K562 (cell line): ENCODE data around the gene SLC24A3. TPM values are rescaled to one million over a fixed set of nuclear protein-coding genes. Genes with fewer than 3 reads are reported as not detected.
A peak's percentile ranks its signal among the peaks of the same experiment; 100 is the strongest.

Experiments
- ATAC-seq: fragments of 200-7000 bp; cut with Tn5 transposase; 3 replicates; pipeline ENCODE4 v1.9.1; 2020; ENCODE audit warnings: moderate library complexity
- BruUV-seq: library from RNA; stranded (reverse); fragments of 400-500 nt; replicated peaks from 2 replicates; lab custom pipeline; 2021; lab: Mats Ljungman, UMichigan
- CTCF ChIA-PET: fragments of 300-600 bp; formaldehyde crosslinking; extraction: SDS; loops from one replicate; lab custom pipeline; 2021; ENCODE audit warnings: low intra/inter-chr PET ratio; lab: Yijun Ruan, JAX
- POLR2A ChIA-PET: fragments of 300-600, 350-650 bp; sonication (Branson Sonifier 250); formaldehyde crosslinking; extraction: SDS; loops from one replicate; lab custom pipeline; 2021; ENCODE audit warnings: antibody characterized with exemption, inconsistent platforms; lab: Yijun Ruan, JAX
- DNase-seq, 4 experiments: peaks; one replicate each; pipeline versions ENCODE4 v3.0.0 to v3.0.0-alpha.2; 2011 to 2018; ENCODE audit warnings: low spot score in 3 of 4, mixed read lengths in 3 of 4; ENCODE audit errors: extremely low read depth in 1 of 4
- FAIRE-seq: peaks from 2 replicates; lab custom pipeline; 2011; peaks lifted over from hg19 to GRCh38; lab: Jason Lieb, UNC
- H2AFZ ChIP-seq: 2 replicates; pipeline ENCODE4 v1.6.0; 2011; ENCODE audit warnings: low read depth, low read length, control low read depth, inconsistent platforms
- H3K27ac ChIP-seq: fragments of 200-600 bp; 3 replicates; pipeline ENCODE4 v1.8.0; 2011; ENCODE audit warnings: low read depth, mild to moderate bottlenecking, control low read depth, inconsistent platforms, low read length, moderate library complexity, mixed read lengths; ENCODE audit errors: extremely low read depth
- H3K27me3 ChIP-seq, 2 experiments: fragments of 300-600 bp in 1 of 2; 2 replicates in 1 of 2; 3 replicates in 1 of 2; pipeline versions ENCODE4 v1.6.0 to v1.8.0; 2011; ENCODE audit warnings: inconsistent platforms in 2 of 2, low read length in 2 of 2, mild to moderate bottlenecking in 1 of 2, mixed read lengths in 1 of 2, moderate library complexity in 1 of 2; ENCODE audit not compliant: control insufficient read depth in 2 of 2, insufficient read depth in 2 of 2
- H3K36me3 ChIP-seq: fragments of 300-600 bp; 3 replicates; pipeline ENCODE4 v1.8.0; 2011; ENCODE audit warnings: mild to moderate bottlenecking, low read length, inconsistent platforms; ENCODE audit not compliant: control insufficient read depth, insufficient read depth
- H3K4me1 ChIP-seq, 2 experiments: fragments of 200-600 bp in 1 of 2; replicated peaks in 1 of 2; 2 replicates in 1 of 2; 3 replicates in 1 of 2; pipeline versions ENCODE4 v1.5.1 to v1.8.0; 2011; ENCODE audit warnings: inconsistent platforms in 2 of 2, low read length in 2 of 2, mild to moderate bottlenecking in 1 of 2, mixed read lengths in 1 of 2, moderate library complexity in 1 of 2; ENCODE audit not compliant: control insufficient read depth in 2 of 2, insufficient read depth in 2 of 2
- H3K4me2 ChIP-seq: 2 replicates; pipeline ENCODE4 v1.6.1; 2011; ENCODE audit warnings: low read length, control low read depth, inconsistent platforms, mixed read lengths; ENCODE audit not compliant: insufficient read depth
- H3K4me3 ChIP-seq: fragments of 200-600 bp; sonication (generic), shearing (Covaris generic); 2 replicates; pipeline ENCODE4 v1.5.1; 2016; ENCODE audit warnings: control low read depth, inconsistent platforms
- H3K79me2 ChIP-seq: fragments of 200-600 bp; 3 replicates; pipeline ENCODE4 v1.8.0; 2011; ENCODE audit warnings: low read length, inconsistent platforms; ENCODE audit not compliant: control insufficient read depth, insufficient read depth
- H3K9ac ChIP-seq, 2 experiments: 2 replicates each; pipeline versions ENCODE4 v1.6.0 to v1.6.1; 2011; ENCODE audit warnings: low read depth in 2 of 2, low read length in 2 of 2, control low read depth in 1 of 2, inconsistent platforms in 1 of 2, mild to moderate bottlenecking in 1 of 2, mixed read lengths in 1 of 2; ENCODE audit not compliant: insufficient read depth in 1 of 2
- H3K9me1 ChIP-seq: one replicate; pipeline ENCODE4 v1.6.0; 2011; ENCODE audit warnings: inconsistent platforms, mild to moderate bottlenecking, low read length, moderate library complexity; ENCODE audit not compliant: control insufficient read depth, insufficient read depth
- H3K9me3 ChIP-seq: replicated peaks from 2 replicates; pipeline ENCODE4 v1.5.1; 2011; ENCODE audit warnings: low read depth, low read length, inconsistent platforms; ENCODE audit not compliant: control insufficient read depth, insufficient read depth
- H4K20me1 ChIP-seq: replicated peaks from 2 replicates; pipeline ENCODE4 v1.6.1; 2011; ENCODE audit warnings: low read length, inconsistent platforms, mixed read lengths; ENCODE audit not compliant: control insufficient read depth, insufficient read depth
- ATF3 ChIP-seq, 2 experiments: fragments of 450-650 bp in 1 of 2; sonication (generic) in 1 of 2; formaldehyde crosslinking in 1 of 2; IDR thresholded peaks in 1 of 2; conservative IDR thresholded peaks in 1 of 2; 2 replicates each; pipeline versions ENCODE4 v1.6.1 to v1.8.1; 2016 to 2023; ENCODE audit warnings: mild to moderate bottlenecking in 2 of 2, moderate library complexity in 2 of 2, inconsistent platforms in 1 of 2, missing genetic modification reagents in 1 of 2
- BACH1 ChIP-seq: fragments of 200-800 bp; sonication (Bioruptor generic); IDR thresholded peaks from 2 replicates; pipeline ENCODE4 v1.6.1; 2016; ENCODE audit warnings: missing genetic modification characterization, missing compliant biosample characterization
- BCOR ChIP-seq: fragments of 450-650 bp; IDR thresholded peaks from 2 replicates; pipeline ENCODE4 v1.6.1; 2016
- COPS2 ChIP-seq: fragments of 450-650 bp; conservative IDR thresholded peaks from 2 replicates; pipeline ENCODE4 v1.6.1; 2016; ENCODE audit warnings: mild to moderate bottlenecking, moderate library complexity
- CSDE1 ChIP-seq, 2 experiments: fragments of 450-650 bp; IDR thresholded peaks; 2 replicates each; pipeline ENCODE4 v1.6.1; 2016; ENCODE audit warnings: mild to moderate bottlenecking in 1 of 2
- E2F3 ChIP-seq: fragments of 250-450 bp; sonication (Bioruptor Pico); IDR thresholded peaks from 2 replicates; pipeline ENCODE4 v1.4.0; 2020; ENCODE audit warnings: mild to moderate bottlenecking
- E2F5 ChIP-seq: sonication (generic); formaldehyde crosslinking; IDR thresholded peaks from 2 replicates; pipeline ENCODE4 v1.8.0; 2022; ENCODE audit warnings: mild to moderate bottlenecking, missing genetic modification reagents
- FOXJ3 ChIP-seq: sonication (generic); formaldehyde crosslinking; IDR thresholded peaks from 2 replicates; pipeline ENCODE4 v1.4.0; 2020; ENCODE audit warnings: mild to moderate bottlenecking, missing genetic modification reagents
- IRF2 ChIP-seq: sonication (generic); formaldehyde crosslinking; IDR thresholded peaks from 2 replicates; pipeline ENCODE4 v1.8.1; 2022; ENCODE audit warnings: mild to moderate bottlenecking, missing genetic modification reagents
- NFIX ChIP-seq: fragments of 250-450 bp; sonication (Bioruptor Pico); IDR thresholded peaks from 2 replicates; pipeline ENCODE4 v1.4.0; 2020; ENCODE audit warnings: low read depth, mild to moderate bottlenecking, moderate library complexity
- SIX5 ChIP-seq, 2 experiments: IDR thresholded peaks; 2 replicates each; pipeline ENCODE4 v1.6.1; 2011; ENCODE audit warnings: low read length in 2 of 2, borderline replicate concordance in 1 of 2, low read depth in 1 of 2, mild to moderate bottlenecking in 1 of 2, moderate library complexity in 1 of 2; ENCODE audit not compliant: insufficient read depth in 1 of 2
- TAL1 ChIP-seq: fragments of 450-650 bp; IDR thresholded peaks from 2 replicates; pipeline ENCODE4 v1.6.1; 2016; ENCODE audit warnings: mild to moderate bottlenecking
- TFE3 ChIP-seq: fragments of 450-650 bp; formaldehyde crosslinking; IDR thresholded peaks from 2 replicates; pipeline ENCODE4 v1.4.0; 2020; ENCODE audit warnings: mild to moderate bottlenecking, mixed read lengths
- ZBTB11 ChIP-seq, 3 experiments: fragments of 200-800 bp in 1 of 3; fragments of 250-450 bp in 1 of 3; fragments of 450-650 bp in 1 of 3; sonication (Bioruptor Pico) in 1 of 3; sonication (Bioruptor generic) in 1 of 3; formaldehyde crosslinking in 1 of 3; IDR thresholded peaks; 2 replicates each; pipeline versions ENCODE4 v1.6.1 to v1.8.0; 2016 to 2022; ENCODE audit warnings: mild to moderate bottlenecking in 2 of 3, missing genetic modification characterization in 2 of 3, missing compliant biosample characterization in 1 of 3, moderate library complexity in 1 of 3
- ZNF253 ChIP-seq: fragments of 250-450 bp; sonication (Bioruptor Pico); conservative IDR thresholded peaks from 2 replicates; pipeline ENCODE4 v1.6.1; 2021; ENCODE audit warnings: mild to moderate bottlenecking
- ZNF586 ChIP-seq: fragments of 450-650 bp; formaldehyde crosslinking; conservative IDR thresholded peaks from 2 replicates; pipeline ENCODE4 v1.4.0; 2020; ENCODE audit warnings: mild to moderate bottlenecking, moderate library complexity
- ZNF764 ChIP-seq: fragments of 250-450 bp; sonication (Bioruptor Pico); IDR thresholded peaks from 2 replicates; pipeline ENCODE4 v1.4.0; 2020; ENCODE audit warnings: low read depth, mild to moderate bottlenecking, moderate library complexity
- WGBS: fragments of 100-300 bp; shearing (Covaris generic); methylation state at CpG from one replicate; pipeline ENCODE4 v1.1.6; 2016; ENCODE audit warnings: low coverage, mixed read lengths; ENCODE audit not compliant: insufficient coverage; ENCODE audit errors: missing lambda C conversion rate; 5-methylcytosine and 5-hydroxymethylcytosine counted together
- in situ Hi-C: fragments of 300-500 bp; cut with MboI; formaldehyde crosslinking; loops from 4 replicates; pipeline ENCODE4 v1.15.0; 2018; ENCODE audit warnings: inconsistent platforms, mixed read lengths
- intact Hi-C: fragments of 100-400 bp; cut with micrococcal nuclease; formaldehyde crosslinking; loops from 2 replicates; pipeline ENCODE4 v1.14.2; 2022
- polyA plus RNA-seq, 8 experiments: library from polyadenylated mRNA; depleted of rRNA in 4 of 8; stranded (reverse) in 5 of 8; unstranded in 3 of 8; fragments of >200 nt; fragmentation: Nextera tagmentation in 2 of 8; fragmentation: Illumina TruSeq in 1 of 8; extraction: Ambion mirVana in 2 of 8; extraction: Trizol in 1 of 8; gene quantifications; 2 replicates each; pipeline versions ENCODE4 v1.2.1 to v1.2.3, GENCODE V29; 2011 to 2014; ENCODE audit warnings: inconsistent platforms in 1 of 8, missing spikeins in 1 of 8
- total RNA-seq, 7 experiments: library from RNA; depleted of rRNA in 6 of 7; stranded (reverse); fragments of >200 nt in 6 of 7; fragmentation: Illumina TruSeq in 2 of 7; extraction: Trizol in 2 of 7; gene quantifications; 2 replicates each; pipeline versions ENCODE4 v1.2.1 to v1.2.3, GENCODE V29; 2011 to 2021; ENCODE audit warnings: low replicate concordance in 1 of 7

The SLC24A3 gene
- total and polyA plus RNA-seq, 9 of the 15 experiments (the other 6 are each of a cell fraction or from before 2014, with no cell fraction given), result not detected

GRCh38 chr20:19486446-19486845, 274.0 kb downstream of the SLC24A3 start:
- Histone ChIP-seq H3K9ac (no peak overlapping the region), H3K4me3 (no peak overlapping the region), H3K4me1 (no peaks in the 10 kb centered on the region), H3K9me1 (no peaks in the 10 kb centered on the region), H2AFZ (no peak overlapping the region), H3K9me3 (no peaks in the 10 kb centered on the region), H3K36me3 (no peaks in the 10 kb centered on the region), H3K4me2 (no peak overlapping the region), H4K20me1 (no peaks in the 10 kb centered on the region), H3K27ac (no peak overlapping the region), H3K79me2 (no peaks in the 10 kb centered on the region), H3K27me3 (no peaks in the 10 kb centered on the region)
- FAIRE-seq, result no peak
- CTCF ChIA-PET, result no interaction called here
- intact Hi-C loops, result no loop called here
- DNase-seq, result peak in 1 of 4 experiments; percentile 13
- ATAC-seq, result no peak
- POLR2A ChIA-PET, result no interaction called here
- WGBS, result 0% methylated on average over 2 of the region's 2 CpGs
- no TSS peak for BruUV-seq
- in situ Hi-C loops, result no loop called here
- TF ChIP-seq SIX5 (IDR thresholded peaks at IDR 0.05; ENCODE audit: borderline replicate concordance in 1 of 2, insufficient read depth in 1 of 2, low read depth in 1 of 2, low read length in 2 of 2) (no peak), TFE3 (CRISPR knock-in tag) (peak; percentile 28), ZNF253 (CRISPR knock-in tag) (no peak), TAL1 (peak; percentile 22), ZNF586 (CRISPR knock-in tag) (no peak), ZNF764 (CRISPR knock-in tag) (no peak), E2F5 (CRISPR knock-in tag) (no peak), COPS2 (no peak), ZBTB11 (CRISPR knock-in tag; IDR thresholded peaks at IDR 0.05) (no peak), CSDE1 (IDR thresholded peaks at IDR 0.05) (no peak), IRF2 (CRISPR knock-in tag) (no peak), BACH1 (tag) (no peak), NFIX (CRISPR knock-in tag) (no peak), E2F3 (CRISPR knock-in tag) (no peak), FOXJ3 (CRISPR knock-in tag) (no peak), ATF3 (IDR thresholded peaks at IDR 0.05) (no peak), ATF3 (CRISPR knock-in tag; conservative IDR thresholded peaks at IDR 0.05) (no peak), BCOR (no peak)
